Endothelial cell of umbilical vein (primary cell): ENCODE measurements around the gene INSIG2. TPM values are rescaled to one million over a fixed set of nuclear protein-coding genes. Genes with fewer than 3 reads are reported as not detected.

Experiments used
- BruUV-seq: library from RNA; stranded (reverse); fragments of 400-500 nt; replicated peaks from 2 replicates; lab custom pipeline; 2021; lab: Mats Ljungman, UMichigan
- CTCF ChIA-PET: fragments of 300-600, 350-600 bp; sonication (Branson Sonifier 250); formaldehyde crosslinking; loops from one replicate; lab custom pipeline; 2021; ENCODE audit warnings: antibody characterized with exemption, inconsistent platforms; lab: Charles Lee
- POLR2A ChIA-PET: fragments of 300-600, 350-600 bp; sonication (Branson Sonifier 250); formaldehyde crosslinking; loops from one replicate; lab custom pipeline; 2021; ENCODE audit warnings: antibody characterized with exemption, inconsistent platforms; lab: Charles Lee
- DNase-seq: peaks from one replicate; pipeline ENCODE4 v3.0.0-alpha.2; 2011; ENCODE audit warnings: low read depth, low spot score
- FAIRE-seq: peaks from 2 replicates; lab custom pipeline; 2011; peaks lifted over from hg19 to GRCh38; lab: Jason Lieb, UNC
- H2AFZ ChIP-seq: 2 replicates; pipeline ENCODE4 v1.6.0; 2012; ENCODE audit warnings: low read depth, low read length, control low read depth, inconsistent platforms
- H3K27ac ChIP-seq: 2 replicates; pipeline ENCODE4 v1.5.1; 2011; ENCODE audit warnings: low read depth, mild to moderate bottlenecking, control low read depth, low read length, moderate library complexity; ENCODE audit not compliant: insufficient read depth
- H3K27me3 ChIP-seq, 2 experiments: 2 replicates each; pipeline versions ENCODE4 v1.6.0 to v1.6.1; 2011; ENCODE audit warnings: low read length in 2 of 2, mixed read lengths in 1 of 2; ENCODE audit not compliant: control insufficient read depth in 2 of 2, insufficient read depth in 2 of 2
- H3K36me3 ChIP-seq, 2 experiments: 2 replicates in 1 of 2; 3 replicates in 1 of 2; pipeline ENCODE4 v1.5.1; 2011; ENCODE audit warnings: low read length in 2 of 2, mild to moderate bottlenecking in 1 of 2, moderate library complexity in 1 of 2; ENCODE audit not compliant: control insufficient read depth in 2 of 2, insufficient read depth in 2 of 2; ENCODE audit errors: extremely low read depth in 1 of 2
- H3K4me1 ChIP-seq: 3 replicates; pipeline ENCODE4 v1.5.1; 2011; ENCODE audit warnings: mild to moderate bottlenecking, low read length; ENCODE audit not compliant: control insufficient read depth, insufficient read depth; ENCODE audit errors: extremely low read depth
- H3K4me2 ChIP-seq: 2 replicates; pipeline ENCODE4 v1.6.1; 2011; ENCODE audit warnings: low read length, control low read depth, mixed read lengths; ENCODE audit not compliant: insufficient read depth
- H3K4me3 ChIP-seq, 3 experiments: fragments of 200-600 bp in 1 of 3; sonication (generic), shearing (Covaris generic) in 1 of 3; replicated peaks in 1 of 3; 2 replicates each; pipeline ENCODE4 v1.5.1; 2011 to 2016; ENCODE audit warnings: control low read depth in 3 of 3, low read length in 3 of 3, mild to moderate bottlenecking in 2 of 3, inconsistent platforms in 1 of 3, low read depth in 1 of 3, moderate library complexity in 1 of 3; ENCODE audit not compliant: insufficient read depth in 1 of 3
- H3K79me2 ChIP-seq: 2 replicates; pipeline ENCODE4 v1.6.0; 2012; ENCODE audit warnings: low read length, inconsistent platforms; ENCODE audit not compliant: control insufficient read depth, insufficient read depth
- H3K9ac ChIP-seq: replicated peaks from 2 replicates; pipeline ENCODE3; 2011; ENCODE audit warnings: low read length, control low read depth; ENCODE audit not compliant: insufficient read depth; ENCODE audit errors: extremely low read depth
- H3K9me1 ChIP-seq: replicated peaks from 3 replicates; pipeline ENCODE4 v1.6.0; 2011; ENCODE audit warnings: mild to moderate bottlenecking, low read length; ENCODE audit not compliant: control insufficient read depth, insufficient read depth; ENCODE audit errors: extremely low read depth
- H3K9me3 ChIP-seq: replicated peaks from 2 replicates; pipeline ENCODE4 v1.5.1; 2012; ENCODE audit warnings: low read length, inconsistent platforms; ENCODE audit not compliant: control insufficient read depth, insufficient read depth
- H4K20me1 ChIP-seq: replicated peaks from 2 replicates; pipeline ENCODE3; 2011; ENCODE audit warnings: mild to moderate bottlenecking, low read length; ENCODE audit not compliant: control insufficient read depth, insufficient read depth; ENCODE audit errors: extremely low read depth
- EZH2 ChIP-seq: IDR thresholded peaks from 2 replicates; pipeline ENCODE4 v1.6.1; 2012; ENCODE audit warnings: borderline replicate concordance, low read depth, mild to moderate bottlenecking, moderate library complexity, low read length, inconsistent platforms; ENCODE audit not compliant: severe bottlenecking
- FOS ChIP-seq: IDR thresholded peaks from 2 replicates; pipeline ENCODE4 v1.6.1; 2011; ENCODE audit warnings: mild to moderate bottlenecking, low read length, moderate library complexity, borderline replicate concordance; ENCODE audit not compliant: insufficient read depth
- GATA2 ChIP-seq: IDR thresholded peaks from 2 replicates; pipeline ENCODE4 v1.7.0; 2011; ENCODE audit warnings: low read depth, mild to moderate bottlenecking, moderate library complexity, mixed read lengths, low read length; ENCODE audit not compliant: insufficient read length, insufficient read depth
- JUN ChIP-seq: IDR thresholded peaks from 2 replicates; pipeline ENCODE4 v1.6.1; 2011; ENCODE audit warnings: borderline replicate concordance, low read depth; ENCODE audit not compliant: insufficient read length, insufficient read depth
- MYC ChIP-seq: IDR thresholded peaks from one replicate; pipeline ENCODE4 v1.6.1; 2011; ENCODE audit warnings: mild to moderate bottlenecking, low read depth, low read length
- POLR2A ChIP-seq: IDR thresholded peaks from 2 replicates; pipeline ENCODE4 v1.6.1; 2012; ENCODE audit warnings: low read depth, mild to moderate bottlenecking, control low read depth, low read length
- POLR2AphosphoS5 ChIP-seq: IDR thresholded peaks from 2 replicates; pipeline ENCODE4 v1.6.1; 2012; ENCODE audit warnings: low read depth, mild to moderate bottlenecking, control low read depth, low read length, moderate library complexity; ENCODE audit not compliant: insufficient read depth
- dilution Hi-C: fragments of 300-500 bp; cut with MboI; formaldehyde crosslinking; loops from one replicate; pipeline ENCODE4 v1.15.0; 2019; ENCODE audit warnings: low sequenced_read_pairs; ENCODE audit not compliant: extremely low pct_ligation_motif_present
- intact Hi-C: fragments of 100-400 bp; cut with micrococcal nuclease; formaldehyde crosslinking; loops from one replicate; pipeline ENCODE4 v1.10.0; 2022
- polyA plus RNA-seq, 4 experiments: library from polyadenylated mRNA; depleted of rRNA in 3 of 4; stranded (reverse) in 3 of 4; unstranded in 1 of 4; fragments of >200 nt; gene quantifications; 2 replicates each; pipeline versions ENCODE4 v1.2.1 to v1.2.3, GENCODE V29; 2011 to 2012; ENCODE audit warnings: missing spikeins in 1 of 4
- total RNA-seq: library from RNA; stranded (reverse); gene quantifications from 2 replicates; pipeline ENCODE4 v1.2.3, GENCODE V29; 2021
- TF ChIP-seq, protein P1 (sequence below), 2 donors: IDR thresholded peaks; 1 replicate in 1 of 2; 2 replicates in 1 of 2; pipeline ENCODE4 v1.5.1; 2011; ENCODE audit warnings: low read length in 2 of 2, mild to moderate bottlenecking in 2 of 2, moderate library complexity in 2 of 2, control low read depth in 1 of 2, inconsistent platforms in 1 of 2, low read depth in 1 of 2; ENCODE audit not compliant: insufficient read depth in 1 of 2; ENCODE audit errors: extremely low read depth in 1 of 2
- TF ChIP-seq, protein P2 (sequence below): IDR thresholded peaks from 2 replicates; pipeline ENCODE4 v1.6.1; 2011; ENCODE audit not compliant: insufficient read depth, insufficient read length

INSIG2 gene
- total and polyA plus RNA-seq, 2 donors (not counting 3 experiments of a cell fraction or from before 2014, with no cell fraction given) = 24.1 to 26.9 TPM

DNA sequence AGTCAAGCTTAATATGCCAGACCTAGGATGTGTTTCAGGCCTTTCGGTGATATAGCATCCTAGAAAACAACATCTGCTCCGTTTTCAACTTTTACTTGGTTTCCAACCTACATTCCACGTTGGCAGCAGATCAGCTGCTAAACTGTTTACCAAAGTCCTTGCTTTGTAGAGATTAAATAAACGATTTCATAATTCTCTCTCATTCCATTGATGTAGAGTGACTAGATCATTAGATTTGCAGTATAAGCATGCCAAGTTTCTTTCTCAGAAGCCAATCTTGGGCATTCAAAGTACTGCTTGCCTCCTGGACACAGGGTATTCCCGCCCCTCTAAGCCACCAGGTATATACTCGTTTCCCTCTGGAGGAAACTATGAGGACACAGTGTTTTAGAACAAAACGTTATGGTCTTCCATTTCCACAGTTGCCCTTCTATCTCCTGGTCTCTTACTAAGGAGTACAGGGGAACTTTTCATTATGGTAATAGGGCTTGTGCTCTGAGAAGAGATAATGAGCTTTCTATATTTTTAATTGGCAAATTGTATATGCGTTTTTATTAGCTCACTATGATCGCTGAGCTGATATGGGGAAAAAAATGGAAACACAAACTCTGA lies 10.5 kb upstream of the INSIG2 start:
- POLR2A ChIA-PET = no interaction called here
- dilution Hi-C loops = no loop called here
- TF ChIP-seq EZH2 (no peak), MYC (no peak)
- Histone ChIP-seq H3K9me1 (no peaks in the 10 kb centered on the region), H3K4me1 (no peaks in the 10 kb centered on the region), H3K27ac (no peak overlapping the region), H3K27me3 (peaks cover 33 to 48% of the 10 kb centered on the region in 2 experiments), H3K36me3 (no peaks in the 10 kb centered on the region), H3K9ac (no peak overlapping the region), H2AFZ (no peak overlapping the region), H3K4me2 (no peak overlapping the region), H3K4me3 (no peak overlapping the region), H3K9me3 (no peaks in the 10 kb centered on the region), H3K79me2 (no peaks in the 10 kb centered on the region), H4K20me1 (no peaks in the 10 kb centered on the region)
- intact Hi-C loops = no loop called here
- FAIRE-seq (no peak), DNase-seq (no peak)
- CTCF ChIA-PET = interaction anchor here (1.0 to 2.3 kb wide), 6 partner anchors 9 to 144 kb away, joined by 3 to 12 read pairs (median 4); partner anchors contain the start of gene INSIG2
- BruUV-seq = no TSS peak

GRCh38 chr2:118078734-118079133 lies 9.5 kb upstream of the INSIG2 start:
- FAIRE-seq (no peak), DNase-seq (no peak)
- no peaks in the 10 kb centered on the region for H3K4me1 ChIP-seq
- H3K4me3 ChIP-seq = no peak overlapping the region
- intact Hi-C loops = no loop called here
- no peak overlapping the region for H3K9ac ChIP-seq
- BruUV-seq = no TSS peak
- H3K79me2 ChIP-seq = no peaks in the 10 kb centered on the region
- peaks cover 34 to 57% of the 10 kb centered on the region in 2 experiments for H3K27me3 ChIP-seq
- no peak overlapping the region for H2AFZ ChIP-seq
- H3K36me3 ChIP-seq = no peaks in the 10 kb centered on the region
- CTCF ChIA-PET = interaction anchor here (1.2 to 2.3 kb wide), 5 partner anchors 10 to 143 kb away, joined by 4 to 12 read pairs (median 4); no protein-coding TSS in a partner anchor
- H4K20me1 ChIP-seq = no peaks in the 10 kb centered on the region
- POLR2A ChIA-PET = no interaction called here
- TF ChIP-seq, protein P1, sequence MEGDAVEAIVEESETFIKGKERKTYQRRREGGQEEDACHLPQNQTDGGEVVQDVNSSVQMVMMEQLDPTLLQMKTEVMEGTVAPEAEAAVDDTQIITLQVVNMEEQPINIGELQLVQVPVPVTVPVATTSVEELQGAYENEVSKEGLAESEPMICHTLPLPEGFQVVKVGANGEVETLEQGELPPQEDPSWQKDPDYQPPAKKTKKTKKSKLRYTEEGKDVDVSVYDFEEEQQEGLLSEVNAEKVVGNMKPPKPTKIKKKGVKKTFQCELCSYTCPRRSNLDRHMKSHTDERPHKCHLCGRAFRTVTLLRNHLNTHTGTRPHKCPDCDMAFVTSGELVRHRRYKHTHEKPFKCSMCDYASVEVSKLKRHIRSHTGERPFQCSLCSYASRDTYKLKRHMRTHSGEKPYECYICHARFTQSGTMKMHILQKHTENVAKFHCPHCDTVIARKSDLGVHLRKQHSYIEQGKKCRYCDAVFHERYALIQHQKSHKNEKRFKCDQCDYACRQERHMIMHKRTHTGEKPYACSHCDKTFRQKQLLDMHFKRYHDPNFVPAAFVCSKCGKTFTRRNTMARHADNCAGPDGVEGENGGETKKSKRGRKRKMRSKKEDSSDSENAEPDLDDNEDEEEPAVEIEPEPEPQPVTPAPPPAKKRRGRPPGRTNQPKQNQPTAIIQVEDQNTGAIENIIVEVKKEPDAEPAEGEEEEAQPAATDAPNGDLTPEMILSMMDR (IDR thresholded peaks at IDR 0.05; ENCODE audit: extremely low read depth in 1 of 2, insufficient read depth in 1 of 2, low read depth in 1 of 2, low read length in 2 of 2) = no peak
- TF ChIP-seq, protein P2, sequence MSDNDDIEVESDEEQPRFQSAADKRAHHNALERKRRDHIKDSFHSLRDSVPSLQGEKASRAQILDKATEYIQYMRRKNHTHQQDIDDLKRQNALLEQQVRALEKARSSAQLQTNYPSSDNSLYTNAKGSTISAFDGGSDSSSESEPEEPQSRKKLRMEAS = no peak
- TF ChIP-seq FOS (no peak), POLR2A (no peak), EZH2 (no peak), MYC (no peak), JUN (no peak), GATA2 (no peak), POLR2AphosphoS5 (no peak)
- H3K4me2 ChIP-seq = no peak overlapping the region
- H3K9me1 ChIP-seq = no peaks in the 10 kb centered on the region
- no peak overlapping the region for H3K27ac ChIP-seq
- dilution Hi-C loops = no loop called here
- no peaks in the 10 kb centered on the region for H3K9me3 ChIP-seq
